GM11168 (cell line): Measurements from ENCODE around the gene PTPRG.

Experiments used
- in situ Hi-C: fragments of 300-500 bp; cut with MboI; formaldehyde crosslinking; loops from one replicate; pipeline ENCODE4 v1.12.0; 2022; ENCODE audit warnings: low sequenced_read_pairs; ENCODE audit not compliant: unreplicated experiment

The PTPRG gene

DNA sequence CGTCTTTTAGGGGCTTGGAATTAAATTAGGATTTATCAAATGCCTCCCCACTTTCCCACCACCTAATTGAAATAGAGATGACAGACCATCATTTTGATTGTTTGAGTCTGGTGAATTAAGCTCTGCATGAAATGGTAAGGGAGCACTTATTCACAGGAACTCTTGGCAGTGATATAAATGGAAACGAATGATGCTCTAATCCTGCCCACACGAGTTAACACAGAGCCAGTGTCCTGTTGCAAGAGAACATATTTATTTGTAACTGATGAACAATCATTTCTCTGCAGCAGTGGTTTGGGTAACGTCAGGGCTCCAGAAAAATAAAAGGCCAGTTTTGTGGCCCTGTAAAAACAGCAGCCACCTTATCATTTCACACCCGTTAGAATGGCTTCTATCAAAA, 648.6 kb downstream of the PTPRG start:
- in situ Hi-C loops = loop anchor here (25.0 kb wide), 1 partner anchor 352 kb away; no protein-coding TSS in a partner anchor

- in situ Hi-C loops = loop anchor here (25.0 kb wide), 1 partner anchor 350 kb away; no protein-coding TSS in a partner anchor
Measured at GRCh38 chr3:62211675-62212429, 650.5 kb downstream of the PTPRG start.

GRCh38 chr3:62214850-62215249, 653.5 kb downstream of the PTPRG start:
- in situ Hi-C loops = loop anchor here (25.0 kb wide), 1 partner anchor 347 kb away; no protein-coding TSS in a partner anchor

GRCh38 chr3:62220616-62221015, 659.2 kb downstream of the PTPRG start:
- in situ Hi-C loops = loop anchor here (25.0 kb wide), 1 partner anchor 342 kb away; no protein-coding TSS in a partner anchor

GRCh38 chr3:62225051-62225450, 663.7 kb downstream of the PTPRG start:
- in situ Hi-C loops = no loop called here

DNA sequence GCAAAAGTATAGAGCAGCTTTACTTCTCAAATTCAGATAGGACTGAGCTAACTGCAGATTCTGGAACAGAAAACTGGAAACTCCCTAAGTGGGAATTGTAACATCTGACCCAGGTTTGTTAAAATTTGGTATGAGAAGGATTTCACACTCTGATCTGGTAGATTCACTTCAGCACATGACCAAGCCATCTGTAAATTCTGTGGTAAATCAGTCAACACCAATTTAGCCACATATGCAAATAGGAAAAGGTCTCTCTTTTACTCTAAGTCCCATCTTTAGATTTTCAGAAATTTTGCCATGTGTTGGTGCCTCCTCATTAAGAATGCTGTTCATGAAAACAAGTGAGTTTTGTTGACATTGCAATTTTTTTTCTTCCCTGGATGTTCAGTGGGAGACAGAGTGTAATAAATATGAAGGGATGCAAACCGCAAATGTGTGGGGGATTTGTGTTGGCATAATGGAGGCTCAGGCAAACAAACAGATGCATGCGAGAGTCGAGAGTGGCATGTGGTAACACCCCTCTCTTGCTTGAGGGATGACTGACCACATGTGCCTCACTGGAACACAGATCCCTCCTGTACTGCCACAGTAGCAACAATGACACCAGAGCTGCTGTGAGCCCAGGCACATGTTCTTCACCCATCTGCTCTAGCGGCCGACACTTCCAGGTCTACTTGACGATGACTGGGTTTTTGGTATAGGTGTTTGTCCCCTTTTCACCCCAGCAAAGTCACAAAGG, 665.4 kb downstream of the PTPRG start:
- in situ Hi-C loops = no loop called here

- in situ Hi-C loops = no loop called here
Measured at GRCh38 chr3:62228467-62228866, 667.1 kb downstream of the PTPRG start.

- in situ Hi-C loops = no loop called here
Measured at GRCh38 chr3:62229211-62229610, 667.8 kb downstream of the PTPRG start.

DNA sequence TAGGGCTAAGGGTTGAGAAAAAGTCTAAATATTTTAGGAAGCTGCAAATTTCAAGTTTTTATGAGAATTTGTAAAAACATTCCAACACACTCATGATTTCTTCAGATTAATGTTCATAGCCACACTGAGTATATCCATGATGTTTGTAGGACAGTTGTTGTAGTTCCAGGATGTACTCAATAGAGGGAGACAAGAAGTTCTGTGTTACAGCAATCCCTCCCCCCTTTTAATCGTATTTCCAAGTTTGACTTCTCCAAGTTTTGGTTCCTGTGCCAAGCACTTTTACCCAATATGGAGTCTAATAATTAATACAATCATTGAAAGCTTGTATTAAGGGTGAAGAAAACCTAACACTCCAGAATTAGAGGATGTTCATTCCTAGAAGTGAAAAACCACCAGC, 668.5 kb downstream of the PTPRG start:
- in situ Hi-C loops = no loop called here

DNA sequence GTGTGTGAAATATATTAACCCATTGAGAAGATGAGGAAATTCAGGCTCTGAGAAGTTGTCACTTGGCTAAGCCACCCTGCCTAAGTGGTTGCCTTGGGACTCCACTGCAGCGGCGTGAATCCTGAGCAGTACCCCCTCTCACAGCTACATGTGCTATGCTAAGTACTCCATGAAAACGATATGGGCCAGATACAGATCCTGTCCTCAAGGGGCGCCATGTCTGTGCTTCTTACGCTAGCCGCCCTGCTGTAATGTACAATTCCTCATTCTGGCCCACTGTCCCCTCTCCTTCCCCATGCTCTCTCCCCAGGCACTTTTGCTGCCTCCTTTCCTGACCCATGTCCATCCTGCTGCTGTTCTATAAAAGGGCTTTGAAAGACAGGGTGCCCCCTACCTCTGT, 671.7 kb downstream of the PTPRG start:
- in situ Hi-C loops = no loop called here

DNA sequence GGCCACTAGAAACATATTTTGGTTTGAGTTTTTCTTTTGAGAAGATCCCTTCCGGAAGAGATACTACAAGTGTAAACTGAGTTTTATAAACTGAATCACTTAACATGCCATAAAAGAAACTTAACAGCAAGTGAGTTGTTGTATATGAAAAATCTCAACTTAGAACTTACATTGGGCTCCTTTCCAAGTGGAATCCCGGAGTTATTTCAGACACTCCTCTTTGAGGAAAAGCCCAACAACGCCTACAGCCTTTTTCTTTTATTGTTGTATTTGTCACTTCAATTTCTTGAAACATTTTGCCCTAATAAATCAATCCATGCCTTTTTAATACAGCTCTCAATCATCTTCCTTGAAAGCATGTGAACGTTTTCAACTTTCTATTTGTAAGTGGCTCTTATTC, 674.6 kb downstream of the PTPRG start:
- in situ Hi-C loops = no loop called here

- in situ Hi-C loops = no loop called here
Measured at GRCh38 chr3:62237286-62237948, 676.0 kb downstream of the PTPRG start.

DNA sequence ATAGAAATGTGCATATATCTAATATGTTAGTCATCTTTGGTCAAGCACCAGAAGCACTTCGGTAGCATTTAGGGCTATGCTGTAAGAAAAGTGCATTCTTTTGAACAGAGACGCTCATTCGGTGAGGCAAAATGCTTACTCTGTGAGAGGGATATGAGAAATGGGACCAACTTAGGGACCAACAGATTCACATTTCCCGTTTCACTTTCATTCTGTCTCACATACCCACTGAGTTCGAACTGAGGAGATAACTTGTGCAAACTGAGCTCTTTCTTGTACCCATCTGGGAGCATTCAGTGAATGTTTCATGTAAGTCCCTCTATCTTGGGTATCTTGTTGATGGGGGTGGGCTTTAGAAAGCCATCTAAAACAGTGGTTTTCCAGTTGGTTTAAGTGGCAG, 676.6 kb downstream of the PTPRG start:
- in situ Hi-C loops = no loop called here

- in situ Hi-C loops = no loop called here
Measured at GRCh38 chr3:62238431-62238830, 677.1 kb downstream of the PTPRG start.

- in situ Hi-C loops = no loop called here
Measured at GRCh38 chr3:62241279-62241678, 679.9 kb downstream of the PTPRG start.

DNA sequence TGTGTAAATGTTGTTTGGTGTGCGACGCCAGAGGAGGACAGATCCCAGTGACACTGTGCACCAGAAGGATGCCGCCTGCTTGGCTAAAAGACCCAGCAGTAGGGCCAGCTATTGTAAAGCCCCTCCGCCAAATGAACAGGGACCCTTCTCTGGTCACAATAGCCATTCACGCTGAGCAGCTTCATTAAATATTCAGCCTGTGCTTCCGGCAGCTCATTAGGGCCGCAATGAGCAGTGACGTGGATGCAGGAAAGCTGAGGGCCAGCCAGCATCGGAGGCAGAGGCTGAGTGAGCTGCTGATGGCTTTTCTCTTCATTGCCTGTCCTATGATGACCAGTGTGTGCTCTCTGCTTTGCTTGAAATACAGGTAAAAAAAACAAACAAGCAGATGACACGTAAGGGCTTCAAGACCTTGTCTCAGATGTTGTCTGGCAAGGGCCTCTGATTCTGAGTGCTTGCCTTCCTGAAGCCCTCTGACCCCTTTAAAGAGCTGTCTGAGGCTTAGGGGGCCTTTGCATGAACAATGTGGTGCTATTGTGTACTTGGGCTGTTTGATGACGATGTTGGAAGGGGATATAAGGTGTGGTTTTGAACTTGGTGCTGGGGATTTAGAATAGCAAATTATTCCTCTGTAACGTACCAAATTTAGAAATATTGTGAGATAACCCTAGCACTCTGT, 681.6 kb downstream of the PTPRG start:
- in situ Hi-C loops = no loop called here

DNA sequence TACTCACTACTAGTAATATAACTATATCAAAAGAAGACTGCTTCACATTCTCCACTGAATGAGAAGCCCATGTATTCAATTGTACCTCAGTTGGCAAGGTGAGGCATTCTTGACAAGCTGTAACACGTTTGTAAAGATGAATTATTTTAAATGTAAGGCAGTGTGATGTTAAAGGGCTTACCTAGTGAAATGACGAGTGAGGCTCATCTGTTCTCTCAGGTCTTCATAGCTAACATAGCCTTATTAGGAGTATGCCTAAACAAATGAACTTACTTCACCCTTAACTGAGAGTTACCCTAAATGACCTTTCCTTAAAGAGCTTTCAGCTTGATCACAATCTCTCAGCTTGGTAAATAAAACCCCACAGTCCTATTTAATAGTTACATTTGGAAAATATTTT, 684.7 kb downstream of the PTPRG start:
- in situ Hi-C loops = no loop called here

GRCh38 chr3:62246985-62247384, 685.6 kb downstream of the PTPRG start:
- in situ Hi-C loops = no loop called here

- in situ Hi-C loops = no loop called here
Measured at GRCh38 chr3:62248734-62249483, 687.5 kb downstream of the PTPRG start.

DNA sequence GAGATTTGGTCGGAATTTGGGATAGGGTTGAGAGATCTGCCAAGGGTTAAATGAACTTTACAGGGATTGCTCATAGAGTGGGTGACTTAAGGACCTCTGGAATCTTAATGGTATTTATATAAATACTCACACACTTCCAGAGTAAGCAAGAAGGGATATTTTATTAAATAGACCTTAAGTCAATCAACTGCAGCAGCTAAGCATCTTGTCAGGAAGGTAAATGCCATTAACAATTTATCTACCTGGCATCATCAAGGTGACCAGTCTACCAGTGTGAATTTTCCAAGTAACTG, 688.1 kb downstream of the PTPRG start:
- in situ Hi-C loops = no loop called here
